ENCODE data around the gene ATP5F1E. TPM values are rescaled to one million over a fixed set of nuclear protein-coding genes. Genes with fewer than 3 reads are reported as not detected.

ATP5F1E gene
- total RNA-seq, 1 donor from 2014 or later, result 134 TPM

DNA sequence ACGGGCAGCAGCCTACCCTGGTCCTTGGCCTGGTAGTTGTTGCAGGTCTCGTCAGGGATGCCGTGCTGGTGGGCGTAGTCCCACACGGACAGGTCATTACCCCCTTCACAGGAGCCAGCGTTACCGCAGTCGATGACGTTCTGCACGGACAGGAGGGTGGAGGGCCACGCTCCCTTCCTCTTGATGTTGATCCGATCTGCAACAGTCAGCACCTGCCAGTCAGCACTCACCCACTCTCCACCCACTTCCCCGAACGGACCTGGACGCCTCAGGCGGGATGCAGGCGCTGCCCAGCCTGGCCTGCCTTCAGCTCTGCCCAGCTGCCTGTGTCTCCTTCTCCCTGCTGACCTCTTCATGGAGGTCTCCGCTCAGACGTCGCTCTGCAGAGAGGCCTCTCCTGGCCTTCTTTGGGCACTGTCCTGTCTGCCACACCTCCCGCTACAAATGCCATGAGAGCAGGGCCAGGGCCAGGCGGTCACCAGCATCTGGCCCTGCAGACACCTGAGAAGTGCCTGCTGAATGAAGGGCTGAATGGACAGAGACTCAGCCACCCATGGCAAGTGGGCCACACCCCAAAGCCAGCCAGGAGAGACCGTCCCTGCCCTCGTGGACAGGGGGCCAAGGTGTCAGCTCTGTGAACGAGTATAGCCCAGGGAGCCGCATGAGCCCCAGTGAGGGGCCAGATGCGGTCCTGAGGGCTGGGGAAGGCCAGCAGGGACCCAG, 30.5 kb downstream of the ATP5F1E start:
- Histone ChIP-seq H3K4me1 (peaks cover 37% of the 10 kb centered on the region), H3K36me3 (peaks cover 55% of the 10 kb centered on the region), H3K27ac (replicated peaks) (no peak overlapping the region), H3K9me3 (replicated peaks) (no peaks in the 10 kb centered on the region), H3K27me3 (ENCODE audit: low read depth) (no peaks in the 10 kb centered on the region), H3K4me3 (no peak overlapping the region)
- TF ChIP-seq, protein P1, sequence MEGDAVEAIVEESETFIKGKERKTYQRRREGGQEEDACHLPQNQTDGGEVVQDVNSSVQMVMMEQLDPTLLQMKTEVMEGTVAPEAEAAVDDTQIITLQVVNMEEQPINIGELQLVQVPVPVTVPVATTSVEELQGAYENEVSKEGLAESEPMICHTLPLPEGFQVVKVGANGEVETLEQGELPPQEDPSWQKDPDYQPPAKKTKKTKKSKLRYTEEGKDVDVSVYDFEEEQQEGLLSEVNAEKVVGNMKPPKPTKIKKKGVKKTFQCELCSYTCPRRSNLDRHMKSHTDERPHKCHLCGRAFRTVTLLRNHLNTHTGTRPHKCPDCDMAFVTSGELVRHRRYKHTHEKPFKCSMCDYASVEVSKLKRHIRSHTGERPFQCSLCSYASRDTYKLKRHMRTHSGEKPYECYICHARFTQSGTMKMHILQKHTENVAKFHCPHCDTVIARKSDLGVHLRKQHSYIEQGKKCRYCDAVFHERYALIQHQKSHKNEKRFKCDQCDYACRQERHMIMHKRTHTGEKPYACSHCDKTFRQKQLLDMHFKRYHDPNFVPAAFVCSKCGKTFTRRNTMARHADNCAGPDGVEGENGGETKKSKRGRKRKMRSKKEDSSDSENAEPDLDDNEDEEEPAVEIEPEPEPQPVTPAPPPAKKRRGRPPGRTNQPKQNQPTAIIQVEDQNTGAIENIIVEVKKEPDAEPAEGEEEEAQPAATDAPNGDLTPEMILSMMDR (IDR thresholded peaks at IDR 0.05; ENCODE audit: borderline replicate concordance), result no peak
- intact Hi-C loops (cut with micrococcal nuclease), result no loop called here
- DNase-seq, result no peak

DNA sequence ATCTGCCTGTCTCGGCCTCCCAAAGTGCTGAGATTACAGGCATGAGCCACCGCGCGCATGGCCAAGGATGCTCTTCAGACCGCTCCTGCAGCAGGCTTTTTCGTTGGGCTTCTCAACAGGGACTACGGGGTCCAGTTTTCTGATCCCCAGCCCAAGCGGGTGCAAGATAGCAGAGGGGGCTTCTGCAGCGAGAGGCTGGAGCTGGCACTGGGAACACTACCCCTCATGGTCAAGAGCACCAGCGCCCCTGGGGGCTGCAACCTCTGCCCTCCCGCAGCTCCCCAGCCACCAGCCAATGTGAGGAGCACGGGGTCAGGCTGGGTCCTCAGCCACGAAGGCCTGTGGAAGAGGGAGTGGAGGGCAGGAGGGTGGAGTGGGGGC, 31.1 kb downstream of the ATP5F1E start:
- H3K4me3 ChIP-seq, result no peak overlapping the region
- TF ChIP-seq, protein P1 (IDR thresholded peaks at IDR 0.05; ENCODE audit: borderline replicate concordance), result no peak
- peaks cover 32% of the 10 kb centered on the region for H3K4me1 ChIP-seq
- no peaks in the 10 kb centered on the region for H3K9me3 ChIP-seq (replicated peaks)
- H3K36me3 ChIP-seq, result peaks cover 60% of the 10 kb centered on the region
- no peak for DNase-seq
- H3K27me3 ChIP-seq (ENCODE audit: low read depth), result no peaks in the 10 kb centered on the region
- intact Hi-C loops (cut with micrococcal nuclease), result no loop called here
- H3K27ac ChIP-seq (replicated peaks), result no peak overlapping the region

DNA sequence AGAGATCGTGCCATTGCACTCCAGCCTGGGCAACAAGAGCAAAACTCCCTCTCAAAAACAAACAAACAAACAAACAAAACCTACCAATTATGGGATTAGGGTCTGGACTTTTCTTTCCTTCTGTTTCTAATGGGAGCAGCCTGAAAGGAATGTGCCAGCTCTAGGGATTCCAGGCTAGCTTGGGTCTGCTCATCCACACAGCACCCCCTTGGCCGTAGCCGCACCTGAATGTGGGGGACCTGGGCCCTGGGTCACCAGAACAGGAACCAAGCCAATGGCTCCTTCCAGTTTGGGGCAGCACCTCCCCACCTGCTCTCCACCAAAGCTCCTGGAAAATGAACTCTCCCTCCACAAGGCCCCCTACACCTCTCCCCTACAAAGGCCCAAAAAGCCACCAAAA, 31.8 kb downstream of the ATP5F1E start:
- H3K4me3 ChIP-seq, result no peak overlapping the region
- DNase-seq, result no peak
- no peak overlapping the region for H3K27ac ChIP-seq (replicated peaks)
- intact Hi-C loops (cut with micrococcal nuclease), result no loop called here
- H3K27me3 ChIP-seq (ENCODE audit: low read depth), result no peaks in the 10 kb centered on the region
- TF ChIP-seq, protein P1 (IDR thresholded peaks at IDR 0.05; ENCODE audit: borderline replicate concordance), result no peak
- H3K36me3 ChIP-seq, result peaks cover 67% of the 10 kb centered on the region
- H3K4me1 ChIP-seq, result peaks cover 28% of the 10 kb centered on the region
- no peaks in the 10 kb centered on the region for H3K9me3 ChIP-seq (replicated peaks)

DNA sequence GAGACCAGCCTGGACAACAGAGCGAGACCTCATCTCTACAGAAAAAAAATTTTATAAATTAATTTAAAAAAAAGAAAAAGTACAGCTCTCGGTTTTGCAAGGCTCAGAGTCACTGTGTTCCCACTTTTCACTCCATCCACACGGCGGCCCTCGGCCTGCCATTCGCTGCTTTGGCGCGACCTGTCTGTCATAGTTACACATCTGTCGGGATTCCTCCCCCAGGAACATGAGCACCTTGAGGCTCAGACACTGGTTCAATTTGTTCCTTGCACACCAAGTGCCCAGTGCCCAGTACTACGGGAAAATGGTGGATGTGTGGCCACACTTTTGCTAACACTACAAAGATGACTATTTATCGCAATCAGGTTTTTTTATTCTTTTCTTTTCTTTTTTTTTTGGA, 33.5 kb downstream of the ATP5F1E start:
- no peak for DNase-seq
- Histone ChIP-seq H3K27me3 (ENCODE audit: low read depth) (no peaks in the 10 kb centered on the region), H3K4me3 (no peak overlapping the region), H3K9me3 (replicated peaks) (no peaks in the 10 kb centered on the region), H3K4me1 (peaks cover 28% of the 10 kb centered on the region), H3K36me3 (peaks cover 84% of the 10 kb centered on the region), H3K27ac (replicated peaks) (no peak overlapping the region)
- TF ChIP-seq, protein P1 (IDR thresholded peaks at IDR 0.05; ENCODE audit: borderline replicate concordance), result no peak
- intact Hi-C loops (cut with micrococcal nuclease), result no loop called here

DNA sequence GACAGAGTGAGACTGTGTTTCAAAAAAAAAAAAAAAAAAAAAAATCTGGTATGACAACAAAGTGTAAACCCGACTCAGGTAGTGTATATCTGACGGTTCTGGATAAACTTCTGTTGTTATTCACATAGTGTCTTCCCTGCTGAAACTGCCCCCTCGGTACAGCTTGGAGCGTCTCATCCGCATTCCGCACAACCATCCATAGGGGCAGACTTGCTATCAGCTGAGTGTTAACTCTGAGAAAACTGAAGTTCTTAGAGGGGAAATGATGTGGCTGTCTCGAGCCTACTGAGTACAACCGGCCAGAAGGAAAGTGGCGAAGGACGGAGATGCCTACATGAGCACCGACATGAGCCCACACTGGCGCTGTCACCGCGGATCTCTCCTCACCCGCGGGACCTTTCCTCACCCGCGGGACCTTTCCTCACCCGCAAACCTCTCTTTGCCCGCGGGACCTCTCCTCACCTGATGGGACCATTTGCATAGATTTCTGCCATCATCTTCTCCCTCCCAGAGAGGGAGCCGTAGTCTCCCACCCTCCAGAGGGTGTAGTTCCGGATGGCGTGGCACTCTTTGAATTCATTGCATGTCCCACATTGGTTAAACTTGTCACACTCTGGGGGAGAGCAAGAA, 34.9 kb downstream of the ATP5F1E start:
- H3K27me3 ChIP-seq (ENCODE audit: low read depth), result no peaks in the 10 kb centered on the region
- H3K9me3 ChIP-seq (replicated peaks), result no peaks in the 10 kb centered on the region
- peaks cover 28% of the 10 kb centered on the region for H3K4me1 ChIP-seq
- no peak overlapping the region for H3K27ac ChIP-seq (replicated peaks)
- no peak for DNase-seq
- intact Hi-C loops (cut with micrococcal nuclease), result no loop called here
- TF ChIP-seq, protein P1 (IDR thresholded peaks at IDR 0.05; ENCODE audit: borderline replicate concordance), result no peak
- peaks cover 98% of the 10 kb centered on the region for H3K36me3 ChIP-seq
- H3K4me3 ChIP-seq, result no peak overlapping the region
